SK-N-SH (cell line): ENCODE measurements around the gene NELFB. TPM values are rescaled to one million over a fixed set of nuclear protein-coding genes. Genes with fewer than 3 reads are reported as not detected.

Source experiments
- CTCF ChIA-PET: fragments of 300-600, 350-600 bp; formaldehyde crosslinking; extraction: SDS; loops from one replicate; lab custom pipeline; 2021; lab: Yijun Ruan, JAX
- POLR2A ChIA-PET: fragments of 350-600 bp; sonication (Branson Sonifier 250); formaldehyde crosslinking; extraction: SDS; loops from one replicate; lab custom pipeline; 2020; ENCODE audit warnings: antibody characterized with exemption, inconsistent platforms; lab: Yijun Ruan, JAX
- DNase-seq: peaks from one replicate; pipeline ENCODE4 v3.0.0; 2012
- H2AFZ ChIP-seq: fragments of 200-600 bp; sonication (generic); 2 replicates; pipeline ENCODE4 v1.8.1; 2016; ENCODE audit warnings: antibody characterized with exemption, mild to moderate bottlenecking, low read depth
- H3F3A ChIP-seq: fragments of 200-600 bp; sonication (generic); replicated peaks from 2 replicates; pipeline ENCODE3; 2016; ENCODE audit warnings: antibody characterized with exemption, mild to moderate bottlenecking; ENCODE audit not compliant: insufficient read depth
- H3K27ac ChIP-seq, 2 experiments: fragments of 200-500 bp in 1 of 2; fragments of 200-600 bp in 1 of 2; sonication (Bioruptor generic) in 1 of 2; sonication (generic), shearing (Covaris generic) in 1 of 2; 2 replicates each; pipeline versions ENCODE4 v1.5.1 to v1.6.1; 2014 to 2016; ENCODE audit warnings: low read depth in 2 of 2, inconsistent platforms in 1 of 2, low read length in 1 of 2, mild to moderate bottlenecking in 1 of 2, mixed read lengths in 1 of 2
- H3K27me3 ChIP-seq: fragments of 200-600 bp; sonication (generic), shearing (Covaris generic); 2 replicates; pipeline ENCODE4 v1.6.1; 2016; ENCODE audit warnings: mixed run types; ENCODE audit not compliant: insufficient read depth
- H3K36me3 ChIP-seq, 2 experiments: fragments of 200-500 bp in 1 of 2; fragments of 200-600 bp in 1 of 2; sonication (Bioruptor generic) in 1 of 2; sonication (generic) in 1 of 2; replicated peaks in 1 of 2; 2 replicates each; pipeline versions ENCODE3 to v1.5.1; 2014 to 2016; ENCODE audit warnings: low read length in 1 of 2, mild to moderate bottlenecking in 1 of 2; ENCODE audit not compliant: insufficient read depth in 2 of 2, control insufficient read depth in 1 of 2
- H3K4me1 ChIP-seq, 2 experiments: fragments of 200-500 bp in 1 of 2; fragments of 200-600 bp in 1 of 2; sonication (Bioruptor generic) in 1 of 2; sonication (generic), shearing (Covaris generic) in 1 of 2; 2 replicates each; pipeline versions ENCODE4 v1.5.1 to v1.6.1; 2014 to 2016; ENCODE audit warnings: low read depth in 1 of 2, low read length in 1 of 2, mixed run types in 1 of 2; ENCODE audit not compliant: insufficient read depth in 2 of 2, control insufficient read depth in 1 of 2
- H3K4me2 ChIP-seq: fragments of 200-600 bp; sonication (generic), shearing (Covaris generic); 2 replicates; pipeline ENCODE4 v1.6.1; 2017; ENCODE audit warnings: mixed run types
- H3K4me3 ChIP-seq, 2 experiments: fragments of 200-500 bp in 1 of 2; fragments of 200-600 bp in 1 of 2; sonication (Bioruptor generic) in 1 of 2; sonication (generic), shearing (Covaris generic) in 1 of 2; 2 replicates each; pipeline versions ENCODE4 v1.5.1 to v1.8.1; 2014 to 2016; ENCODE audit warnings: low read depth in 2 of 2, inconsistent platforms in 1 of 2, low read length in 1 of 2, mild to moderate bottlenecking in 1 of 2, mixed read lengths in 1 of 2, moderate library complexity in 1 of 2
- H3K79me2 ChIP-seq: fragments of 200-600 bp; sonication (generic); 2 replicates; pipeline ENCODE4 v1.8.1; 2017; ENCODE audit warnings: mild to moderate bottlenecking; ENCODE audit not compliant: insufficient read depth
- H3K9ac ChIP-seq: fragments of 200-600 bp; sonication (generic); 2 replicates; pipeline ENCODE4 v1.6.1; 2017; ENCODE audit warnings: mixed run types
- H3K9me2 ChIP-seq: fragments of 200-600 bp; sonication (generic); 2 replicates; pipeline ENCODE4 v1.6.1; 2017; ENCODE audit warnings: mixed run types
- H3K9me3 ChIP-seq: fragments of 200-600 bp; sonication (generic); 2 replicates; pipeline ENCODE4 v1.6.1; 2017; ENCODE audit warnings: mixed run types, mild to moderate bottlenecking, moderate library complexity
- H4K20me1 ChIP-seq: fragments of 200-600 bp; sonication (generic); 2 replicates; pipeline ENCODE4 v1.6.1; 2017; ENCODE audit warnings: mild to moderate bottlenecking, mixed run types; ENCODE audit not compliant: insufficient read depth
- CHD2 ChIP-seq: fragments of 150-350 bp; IDR thresholded peaks from 2 replicates; pipeline ENCODE4 v1.6.1; 2018; ENCODE audit warnings: low read length; ENCODE audit not compliant: partially characterized antibody
- ELF1 ChIP-seq: IDR thresholded peaks from 2 replicates; pipeline ENCODE4 v1.4.0; 2012
- GATA2 ChIP-seq: sonication (generic); formaldehyde crosslinking; IDR thresholded peaks from 2 replicates; pipeline ENCODE4 v1.5.0; 2020; ENCODE audit warnings: mild to moderate bottlenecking, missing genetic modification reagents
- MEF2A ChIP-seq: IDR thresholded peaks from 2 replicates; pipeline ENCODE4 v1.4.0; 2012; ENCODE audit warnings: low read depth, borderline replicate concordance
- MXI1 ChIP-seq: IDR thresholded peaks from 2 replicates; pipeline ENCODE4 v1.6.1; 2012; ENCODE audit warnings: mild to moderate bottlenecking, low read depth, low read length, improper control_type of control experiment
- POLR2AphosphoS5 ChIP-seq: IDR thresholded peaks from 2 replicates; pipeline ENCODE4 v1.6.1; 2012; ENCODE audit warnings: low read depth, low read length
- RAD21 ChIP-seq: IDR thresholded peaks from 2 replicates; pipeline ENCODE4 v1.6.1; 2012; ENCODE audit warnings: mild to moderate bottlenecking, low read length
- RFX5 ChIP-seq: IDR thresholded peaks from 2 replicates; pipeline ENCODE4 v1.6.1; 2012; ENCODE audit warnings: mild to moderate bottlenecking, improper control_type of control experiment, low read length
- SIN3A ChIP-seq: IDR thresholded peaks from 2 replicates; pipeline ENCODE4 v1.6.1; 2012; ENCODE audit warnings: low read depth, mild to moderate bottlenecking, low read length, moderate library complexity, borderline replicate concordance
- SMC3 ChIP-seq: IDR thresholded peaks from 2 replicates; pipeline ENCODE4 v1.6.1; 2012; ENCODE audit warnings: low read depth, low read length, improper control_type of control experiment
- WGBS: methylation state at CpG from one replicate; pipeline ENCODE4 v1.1.6; 2017; ENCODE audit warnings: low lambda C conversion rate; 5-methylcytosine and 5-hydroxymethylcytosine counted together
- polyA plus RNA-seq, 3 experiments: library from polyadenylated mRNA; depleted of rRNA; stranded (reverse); fragments of >200 nt; gene quantifications; 2 replicates each; pipeline ENCODE4 v1.2.3, GENCODE V29; 2012
- TF ChIP-seq, protein P1 (sequence below): fragments of 150-350 bp; IDR thresholded peaks from 2 replicates; pipeline ENCODE4 v1.6.1; 2016; ENCODE audit warnings: mild to moderate bottlenecking, low read depth, low read length
- TF ChIP-seq, protein P2 (sequence below): IDR thresholded peaks from 2 replicates; pipeline ENCODE4 v1.4.0; 2012; ENCODE audit warnings: low read depth
- TF ChIP-seq, protein P3 (sequence below): fragments of 200-600 bp; sonication (generic); IDR thresholded peaks from 2 replicates; pipeline ENCODE4 v1.6.1; 2017; ENCODE audit warnings: antibody characterized with exemption, mild to moderate bottlenecking, moderate library complexity
- TF ChIP-seq, protein P4 (sequence below): IDR thresholded peaks from 2 replicates; pipeline ENCODE4 v1.4.0; 2012; ENCODE audit warnings: low read depth, borderline replicate concordance

NELFB gene
- polyA plus RNA-seq, 1 of the 3 experiments (the other 2 are of a cell fraction), result 62.7 TPM

DNA sequence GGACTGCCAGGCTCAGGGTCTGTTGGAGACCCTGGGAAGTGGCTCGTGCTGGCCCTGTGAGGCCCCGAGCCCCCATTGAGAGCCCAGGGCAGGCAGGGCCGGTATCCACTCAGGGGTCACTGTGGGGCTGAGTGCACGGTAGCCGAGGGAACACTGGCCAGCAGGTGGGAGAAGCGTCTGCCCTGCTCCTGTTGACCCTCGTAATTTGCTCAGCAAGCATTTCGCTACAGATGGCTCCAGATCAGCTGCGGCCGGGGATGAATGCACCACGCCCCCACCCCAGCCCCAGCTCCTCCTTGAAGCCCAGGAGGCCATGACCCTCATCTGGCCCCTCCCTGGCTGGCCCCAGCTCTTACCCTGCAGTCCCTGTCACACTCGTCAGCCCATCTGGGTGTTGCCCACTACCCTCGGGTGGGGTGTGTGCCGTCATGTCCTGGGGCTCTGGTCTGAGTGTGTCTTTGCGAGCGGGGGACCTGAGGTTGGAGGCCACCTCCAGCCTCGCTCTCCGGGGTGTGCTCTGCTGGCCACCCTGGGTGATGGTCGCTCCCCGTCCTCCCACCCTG is 53.0 kb downstream of the NELFB start:
- Histone ChIP-seq H3F3A (no peaks in the 10 kb centered on the region), H3K36me3 (no peaks in the 10 kb centered on the region), H2AFZ (no peak overlapping the region), H3K27me3 (no peaks in the 10 kb centered on the region), H3K27ac (no peak overlapping the region), H3K79me2 (no peaks in the 10 kb centered on the region), H3K9me2 (no peaks in the 10 kb centered on the region), H3K4me1 (peaks cover 0 to 11% of the 10 kb centered on the region in 2 experiments; a peak in 1 of 4 replicates), H3K4me3 (no peak overlapping the region), H3K9ac (no peak overlapping the region), H3K9me3 (no peaks in the 10 kb centered on the region), H3K4me2 (no peak overlapping the region), H4K20me1 (no peaks in the 10 kb centered on the region)
- ChIA-PET POLR2A (no interaction called here), CTCF (interaction anchor here (0.6 kb wide), 1 partner anchor 12 kb away, joined by 3 read pairs; no protein-coding TSS in a partner anchor)
- DNase-seq, result peak; percentile 52
- TF ChIP-seq GATA2 (CRISPR knock-in tag) (no peak), ELF1 (no peak)
- TF ChIP-seq, protein P1, sequence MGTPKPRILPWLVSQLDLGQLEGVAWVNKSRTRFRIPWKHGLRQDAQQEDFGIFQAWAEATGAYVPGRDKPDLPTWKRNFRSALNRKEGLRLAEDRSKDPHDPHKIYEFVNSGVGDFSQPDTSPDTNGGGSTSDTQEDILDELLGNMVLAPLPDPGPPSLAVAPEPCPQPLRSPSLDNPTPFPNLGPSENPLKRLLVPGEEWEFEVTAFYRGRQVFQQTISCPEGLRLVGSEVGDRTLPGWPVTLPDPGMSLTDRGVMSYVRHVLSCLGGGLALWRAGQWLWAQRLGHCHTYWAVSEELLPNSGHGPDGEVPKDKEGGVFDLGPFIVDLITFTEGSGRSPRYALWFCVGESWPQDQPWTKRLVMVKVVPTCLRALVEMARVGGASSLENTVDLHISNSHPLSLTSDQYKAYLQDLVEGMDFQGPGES, result no peak
- TF ChIP-seq, protein P2, sequence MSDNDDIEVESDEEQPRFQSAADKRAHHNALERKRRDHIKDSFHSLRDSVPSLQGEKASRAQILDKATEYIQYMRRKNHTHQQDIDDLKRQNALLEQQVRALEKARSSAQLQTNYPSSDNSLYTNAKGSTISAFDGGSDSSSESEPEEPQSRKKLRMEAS, result no peak
- TF ChIP-seq, protein P3, sequence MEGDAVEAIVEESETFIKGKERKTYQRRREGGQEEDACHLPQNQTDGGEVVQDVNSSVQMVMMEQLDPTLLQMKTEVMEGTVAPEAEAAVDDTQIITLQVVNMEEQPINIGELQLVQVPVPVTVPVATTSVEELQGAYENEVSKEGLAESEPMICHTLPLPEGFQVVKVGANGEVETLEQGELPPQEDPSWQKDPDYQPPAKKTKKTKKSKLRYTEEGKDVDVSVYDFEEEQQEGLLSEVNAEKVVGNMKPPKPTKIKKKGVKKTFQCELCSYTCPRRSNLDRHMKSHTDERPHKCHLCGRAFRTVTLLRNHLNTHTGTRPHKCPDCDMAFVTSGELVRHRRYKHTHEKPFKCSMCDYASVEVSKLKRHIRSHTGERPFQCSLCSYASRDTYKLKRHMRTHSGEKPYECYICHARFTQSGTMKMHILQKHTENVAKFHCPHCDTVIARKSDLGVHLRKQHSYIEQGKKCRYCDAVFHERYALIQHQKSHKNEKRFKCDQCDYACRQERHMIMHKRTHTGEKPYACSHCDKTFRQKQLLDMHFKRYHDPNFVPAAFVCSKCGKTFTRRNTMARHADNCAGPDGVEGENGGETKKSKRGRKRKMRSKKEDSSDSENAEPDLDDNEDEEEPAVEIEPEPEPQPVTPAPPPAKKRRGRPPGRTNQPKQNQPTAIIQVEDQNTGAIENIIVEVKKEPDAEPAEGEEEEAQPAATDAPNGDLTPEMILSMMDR, result no peak
- TF ChIP-seq, protein P4, sequence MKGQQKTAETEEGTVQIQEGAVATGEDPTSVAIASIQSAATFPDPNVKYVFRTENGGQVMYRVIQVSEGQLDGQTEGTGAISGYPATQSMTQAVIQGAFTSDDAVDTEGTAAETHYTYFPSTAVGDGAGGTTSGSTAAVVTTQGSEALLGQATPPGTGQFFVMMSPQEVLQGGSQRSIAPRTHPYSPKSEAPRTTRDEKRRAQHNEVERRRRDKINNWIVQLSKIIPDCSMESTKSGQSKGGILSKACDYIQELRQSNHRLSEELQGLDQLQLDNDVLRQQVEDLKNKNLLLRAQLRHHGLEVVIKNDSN, result no peak
- WGBS, result 81% methylated on average over 6 of the region's 20 CpGs

DNA sequence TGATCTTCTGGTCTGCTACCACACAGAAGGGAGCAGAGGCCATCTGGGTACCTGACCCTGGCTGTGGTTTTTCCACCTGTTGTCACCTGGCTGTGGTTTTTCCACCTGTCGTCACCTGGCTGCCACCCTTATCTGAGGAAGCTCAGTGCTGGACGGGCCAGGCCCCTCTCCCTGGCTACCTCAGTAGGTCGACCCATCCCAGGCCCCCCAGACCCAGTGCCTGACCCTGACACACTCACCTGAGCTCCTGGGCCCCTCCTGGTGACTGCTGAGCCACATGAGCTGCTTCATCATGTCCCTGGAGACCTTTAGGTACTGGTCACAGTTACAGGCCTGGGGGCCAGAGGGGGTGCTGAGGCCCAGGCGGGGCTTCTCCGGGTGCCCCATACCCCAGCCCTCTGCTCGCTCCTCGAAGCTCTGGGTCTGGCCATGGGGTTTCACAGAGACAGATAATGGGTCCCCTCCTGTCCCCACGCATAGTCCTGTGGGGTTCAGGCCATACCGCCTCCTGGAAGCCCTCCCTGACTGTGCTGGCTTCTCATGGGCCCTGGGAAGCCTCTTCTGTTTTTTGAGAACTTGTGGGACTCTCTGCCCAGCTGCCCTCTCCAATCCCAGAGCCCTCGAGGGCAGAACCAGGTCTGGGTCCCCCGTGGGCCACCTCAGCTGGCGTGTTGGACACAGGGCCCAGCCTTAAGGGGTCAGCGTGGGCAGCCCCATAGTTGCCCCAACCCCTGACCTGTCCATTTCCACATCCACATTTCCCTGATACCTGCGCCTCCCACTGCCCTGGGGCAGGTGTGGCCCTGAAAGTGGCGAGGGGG is 54.5 kb downstream of the NELFB start:
- H3K9me3 ChIP-seq, result no peaks in the 10 kb centered on the region
- H3K4me1 ChIP-seq, result peaks cover 0 to 9% of the 10 kb centered on the region in 2 experiments; a peak in 1 of 4 replicates
- CTCF ChIA-PET, result no interaction called here
- DNase-seq, result peak; percentile 32
- H3K4me2 ChIP-seq, result no peak overlapping the region
- no peak overlapping the region for H3K27ac ChIP-seq
- no peaks in the 10 kb centered on the region for H3K36me3 ChIP-seq
- H3K27me3 ChIP-seq, result no peaks in the 10 kb centered on the region
- H3K4me3 ChIP-seq, result no peak overlapping the region
- no peaks in the 10 kb centered on the region for H4K20me1 ChIP-seq
- H3K9me2 ChIP-seq, result no peaks in the 10 kb centered on the region
- TF ChIP-seq ELF1, result no peak
- TF ChIP-seq, protein P2, result no peak
- TF ChIP-seq MEF2A, result no peak
- TF ChIP-seq RFX5, result no peak
- TF ChIP-seq MXI1, result no peak
- TF ChIP-seq RAD21, result no peak
- TF ChIP-seq SMC3, result no peak
- no peak for TF ChIP-seq CHD2
- TF ChIP-seq POLR2AphosphoS5, result no peak
- no peak for TF ChIP-seq SIN3A
- no peak overlapping the region for H2AFZ ChIP-seq
- 68% methylated on average over 8 of the region's 15 CpGs for WGBS
- no peaks in the 10 kb centered on the region for H3K79me2 ChIP-seq
- H3F3A ChIP-seq, result no peaks in the 10 kb centered on the region
- no peak overlapping the region for H3K9ac ChIP-seq
- POLR2A ChIA-PET, result interaction anchor here (1.2 kb wide), 1 partner anchor 78 kb away, joined by 3 read pairs; no protein-coding TSS in a partner anchor
